ENCODE measurements around the gene FBXO31. TPM values are rescaled to one million over a fixed set of nuclear protein-coding genes. Genes with fewer than 3 reads are reported as not detected.

Gene FBXO31
- polyA plus RNA-seq, 1 donor from 2014 or later = 20.6 TPM

- H3K9me2 ChIP-seq (ENCODE audit: insufficient read depth, low read length) = no peaks in the 10 kb centered on the region
- no peak overlapping the region for H2AFZ ChIP-seq (ENCODE audit: low read depth, low read length)
- no peak overlapping the region for H3K27ac ChIP-seq (ENCODE audit: low read length)
- no peaks in the 10 kb centered on the region for H3K79me2 ChIP-seq (replicated peaks; ENCODE audit: insufficient read depth, low read length)
- TF ChIP-seq, protein P1, sequence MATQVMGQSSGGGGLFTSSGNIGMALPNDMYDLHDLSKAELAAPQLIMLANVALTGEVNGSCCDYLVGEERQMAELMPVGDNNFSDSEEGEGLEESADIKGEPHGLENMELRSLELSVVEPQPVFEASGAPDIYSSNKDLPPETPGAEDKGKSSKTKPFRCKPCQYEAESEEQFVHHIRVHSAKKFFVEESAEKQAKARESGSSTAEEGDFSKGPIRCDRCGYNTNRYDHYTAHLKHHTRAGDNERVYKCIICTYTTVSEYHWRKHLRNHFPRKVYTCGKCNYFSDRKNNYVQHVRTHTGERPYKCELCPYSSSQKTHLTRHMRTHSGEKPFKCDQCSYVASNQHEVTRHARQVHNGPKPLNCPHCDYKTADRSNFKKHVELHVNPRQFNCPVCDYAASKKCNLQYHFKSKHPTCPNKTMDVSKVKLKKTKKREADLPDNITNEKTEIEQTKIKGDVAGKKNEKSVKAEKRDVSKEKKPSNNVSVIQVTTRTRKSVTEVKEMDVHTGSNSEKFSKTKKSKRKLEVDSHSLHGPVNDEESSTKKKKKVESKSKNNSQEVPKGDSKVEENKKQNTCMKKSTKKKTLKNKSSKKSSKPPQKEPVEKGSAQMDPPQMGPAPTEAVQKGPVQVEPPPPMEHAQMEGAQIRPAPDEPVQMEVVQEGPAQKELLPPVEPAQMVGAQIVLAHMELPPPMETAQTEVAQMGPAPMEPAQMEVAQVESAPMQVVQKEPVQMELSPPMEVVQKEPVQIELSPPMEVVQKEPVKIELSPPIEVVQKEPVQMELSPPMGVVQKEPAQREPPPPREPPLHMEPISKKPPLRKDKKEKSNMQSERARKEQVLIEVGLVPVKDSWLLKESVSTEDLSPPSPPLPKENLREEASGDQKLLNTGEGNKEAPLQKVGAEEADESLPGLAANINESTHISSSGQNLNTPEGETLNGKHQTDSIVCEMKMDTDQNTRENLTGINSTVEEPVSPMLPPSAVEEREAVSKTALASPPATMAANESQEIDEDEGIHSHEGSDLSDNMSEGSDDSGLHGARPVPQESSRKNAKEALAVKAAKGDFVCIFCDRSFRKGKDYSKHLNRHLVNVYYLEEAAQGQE (IDR thresholded peaks at IDR 0.05; ENCODE audit: borderline replicate concordance) = no peak
- TF ChIP-seq CTCF (IDR thresholded peaks at IDR 0.05; ENCODE audit: poor library complexity, severe bottlenecking) (no peak), TAF1 (IDR thresholded peaks at IDR 0.05; ENCODE audit: low read depth) (no peak), EP300 (conservative IDR thresholded peaks at IDR 0.05; ENCODE audit: poor library complexity, severe bottlenecking) (no peak), MXI1 (conservative IDR thresholded peaks at IDR 0.05; ENCODE audit: poor library complexity, severe bottlenecking) (no peak), RAD21 (conservative IDR thresholded peaks at IDR 0.05) (no peak), POLR2AphosphoS5 (IDR thresholded peaks at IDR 0.05) (no peak), EZH2 (IDR thresholded peaks at IDR 0.05; ENCODE audit: borderline replicate concordance, insufficient read depth, low read length, poor library complexity, severe bottlenecking) (no peak), SMC3 (conservative IDR thresholded peaks at IDR 0.05; ENCODE audit: poor library complexity) (no peak)
- no peaks in the 10 kb centered on the region for H3K27me3 ChIP-seq (ENCODE audit: insufficient read depth, low read depth, low read length)
- H3K9ac ChIP-seq (ENCODE audit: low read length) = no peak overlapping the region
- no peaks in the 10 kb centered on the region for H3K9me3 ChIP-seq (ENCODE audit: low read length)
- no peak overlapping the region for H3K4me3 ChIP-seq (ENCODE audit: low read length)
- H3K4me2 ChIP-seq (ENCODE audit: low read length) = no peak overlapping the region
- no peaks in the 10 kb centered on the region for H3K36me3 ChIP-seq (ENCODE audit: insufficient read depth, low read length)
- no peaks in the 10 kb centered on the region for H4K20me1 ChIP-seq (ENCODE audit: insufficient read depth)
- H3F3A ChIP-seq (ENCODE audit: insufficient read depth, low read length, poor library complexity, severe bottlenecking) = no peaks in the 10 kb centered on the region
These were observed 12.2 kb downstream of the FBXO31 start for GRCh38 chr16:87371261-87371866.

GRCh38 chr16:87369796-87370719 lies 13.5 kb downstream of the FBXO31 start:
- Histone ChIP-seq H3K36me3 (ENCODE audit: insufficient read depth, low read length) (no peaks in the 10 kb centered on the region), H3K9me3 (ENCODE audit: low read length) (no peaks in the 10 kb centered on the region), H3K27me3 (ENCODE audit: insufficient read depth, low read depth, low read length) (no peaks in the 10 kb centered on the region), H3K4me3 (ENCODE audit: low read length) (no peak overlapping the region), H3K4me2 (ENCODE audit: low read length) (no peak overlapping the region), H2AFZ (ENCODE audit: low read depth, low read length) (no peak overlapping the region), H3K9ac (ENCODE audit: low read length) (no peak overlapping the region), H4K20me1 (ENCODE audit: insufficient read depth) (no peaks in the 10 kb centered on the region), H3F3A (ENCODE audit: insufficient read depth, low read length, poor library complexity, severe bottlenecking) (no peaks in the 10 kb centered on the region), H3K79me2 (replicated peaks; ENCODE audit: insufficient read depth, low read length) (no peaks in the 10 kb centered on the region), H3K27ac (ENCODE audit: low read length) (no peak overlapping the region), H3K9me2 (ENCODE audit: insufficient read depth, low read length) (no peaks in the 10 kb centered on the region)
- no peak for TF ChIP-seq TAF1 (IDR thresholded peaks at IDR 0.05; ENCODE audit: low read depth)
- no peak for TF ChIP-seq SMC3 (conservative IDR thresholded peaks at IDR 0.05; ENCODE audit: poor library complexity)
- TF ChIP-seq POLR2AphosphoS5 (IDR thresholded peaks at IDR 0.05) = no peak
- no peak for TF ChIP-seq CTCF (IDR thresholded peaks at IDR 0.05; ENCODE audit: poor library complexity, severe bottlenecking)
- no peak for TF ChIP-seq MXI1 (conservative IDR thresholded peaks at IDR 0.05; ENCODE audit: poor library complexity, severe bottlenecking)
- TF ChIP-seq RAD21 (conservative IDR thresholded peaks at IDR 0.05) = no peak
- TF ChIP-seq, protein P1 (IDR thresholded peaks at IDR 0.05; ENCODE audit: borderline replicate concordance) = no peak
- no peak for TF ChIP-seq EP300 (conservative IDR thresholded peaks at IDR 0.05; ENCODE audit: poor library complexity, severe bottlenecking)
- no peak for TF ChIP-seq EZH2 (IDR thresholded peaks at IDR 0.05; ENCODE audit: borderline replicate concordance, insufficient read depth, low read length, poor library complexity, severe bottlenecking)
